Body of pancreas (tissue), 4 donors: ENCODE measurements around the gene DIPK2B. TPM values are rescaled to one million over a fixed set of nuclear protein-coding genes. Genes with fewer than 3 reads are reported as not detected.

ENCODE experiments used
- ATAC-seq: fragments of 150-250 bp; one replicate; pipeline ENCODE4 v1.9.1; 2016
- DNase-seq, 4 donors: peaks; one replicate each; pipeline ENCODE4 v3.0.0-alpha.2; 2019
- H3K27ac ChIP-seq, 4 donors: fragments of 200-600 bp; sonication (generic); 1 replicate in 3 of 4; 2 replicates in 1 of 4; pipeline versions ENCODE4 v1.5.1 to v1.6.1; 2016 to 2019; ENCODE audit warnings: mild to moderate bottlenecking in 1 of 4, mixed read lengths in 1 of 4, moderate library complexity in 1 of 4
- H3K27me3 ChIP-seq, 2 donors: fragments of 200-600 bp; sonication (generic); one replicate each; pipeline ENCODE4 v1.6.0; 2016; ENCODE audit warnings: mild to moderate bottlenecking in 1 of 2
- H3K36me3 ChIP-seq, 2 donors: fragments of 200-600 bp; sonication (generic); replicated peaks in 1 of 2; 2 replicates each; pipeline ENCODE4 v1.5.1; 2016; ENCODE audit warnings: low read depth in 2 of 2; ENCODE audit not compliant: insufficient read depth in 1 of 2
- H3K4me1 ChIP-seq: fragments of 200-600 bp; sonication (generic); one replicate; pipeline ENCODE4 v1.6.0; 2016
- H3K4me3 ChIP-seq, 2 donors: fragments of 200-600 bp; sonication (generic); 1 replicate in 1 of 2; 2 replicates in 1 of 2; pipeline ENCODE4 v1.5.1; 2016 to 2019
- H3K9me3 ChIP-seq, 3 donors: fragments of 200-600 bp; sonication (generic); 1 replicate in 2 of 3; 2 replicates in 1 of 3; pipeline ENCODE4 v1.5.1; 2016
- CTCF ChIP-seq, 7 experiments: fragments of 450-650 bp in 4 of 7; fragments of 200-600 bp in 3 of 7; sonication (generic) in 3 of 7; IDR thresholded peaks; one replicate each; pipeline ENCODE4 v1.5.1; 2016 to 2019; ENCODE audit warnings: antibody characterized with exemption in 7 of 7
- POLR2A ChIP-seq, 3 donors: fragments of 450-650 bp; IDR thresholded peaks; one replicate each; pipeline ENCODE4 v1.6.1; 2016; ENCODE audit warnings: antibody characterized with exemption in 3 of 3, mild to moderate bottlenecking in 2 of 3
- WGBS, 2 donors: methylation state at CpG; one replicate each; pipeline ENCODE4 v1.1.5; 2017; 5-methylcytosine and 5-hydroxymethylcytosine counted together
- intact Hi-C: fragments of 100-400 bp; cut with DNase I; formaldehyde crosslinking; loops from one replicate; pipeline ENCODE4 v1.15.1; 2023
- total RNA-seq, 2 donors: library from RNA; depleted of rRNA; stranded (reverse); fragments of >200 nt; gene quantifications; one replicate each; pipeline ENCODE4 v1.1.0, GENCODE V29; 2016

Gene DIPK2B
- total RNA-seq, 2 donors from 2014 or later: 4.0 to 6.7 TPM

- Histone ChIP-seq H3K9me3 (no peaks in the 10 kb centered on the region), H3K27me3 (no peaks in the 10 kb centered on the region), H3K4me1 (no peaks in the 10 kb centered on the region), H3K4me3 (no peak overlapping the region), H3K27ac (no peak overlapping the region), H3K36me3 (no peaks in the 10 kb centered on the region)
- no peak for DNase-seq
- 63 to 76% methylated on average over 4 of the region's 4 CpGs for WGBS, 2 donors
- ATAC-seq: no peak
- TF ChIP-seq POLR2A (IDR thresholded peaks at IDR 0.05) (no peak), CTCF (IDR thresholded peaks at IDR 0.05) (no peak)
- intact Hi-C loops: no loop called here
Measured at GRCh38 chrX:45198706-45199105, 2.0 kb downstream of the DIPK2B start.

GRCh38 chrX:45198301-45198700 is 2.4 kb downstream of the DIPK2B start:
- Histone ChIP-seq H3K27ac (no peak overlapping the region), H3K4me1 (no peaks in the 10 kb centered on the region), H3K36me3 (no peaks in the 10 kb centered on the region), H3K4me3 (no peak overlapping the region), H3K27me3 (no peaks in the 10 kb centered on the region), H3K9me3 (no peaks in the 10 kb centered on the region)
- no peak for DNase-seq
- intact Hi-C loops: no loop called here
- TF ChIP-seq CTCF (IDR thresholded peaks at IDR 0.05): no peak
- no peak for TF ChIP-seq POLR2A (IDR thresholded peaks at IDR 0.05)
- 41 to 53% methylated on average over 3 of the region's 3 CpGs for WGBS, 2 donors
- no peak for ATAC-seq

- Histone ChIP-seq H3K27me3 (no peaks in the 10 kb centered on the region), H3K9me3 (no peaks in the 10 kb centered on the region), H3K36me3 (no peaks in the 10 kb centered on the region), H3K4me3 (no peak overlapping the region), H3K27ac (no peak overlapping the region), H3K4me1 (no peaks in the 10 kb centered on the region)
- intact Hi-C loops: no loop called here
- ATAC-seq (no peak), DNase-seq (no peak)
- 60 to 66% methylated on average over 2 of the region's 2 CpGs for WGBS, 2 donors
- TF ChIP-seq POLR2A (IDR thresholded peaks at IDR 0.05) (no peak), CTCF (IDR thresholded peaks at IDR 0.05) (no peak)
Measured at GRCh38 chrX:45196701-45197100, 4.0 kb downstream of the DIPK2B start.

GRCh38 chrX:45191820-45192409 is 8.8 kb downstream of the DIPK2B start:
- 44 to 50% methylated on average over 5 to 6 of the region's 7 CpGs for WGBS, 2 donors
- H3K36me3 ChIP-seq: no peaks in the 10 kb centered on the region

More at GRCh38 chrX:45191820-45192409, 8.8 kb downstream of the DIPK2B start:
- TF ChIP-seq CTCF (IDR thresholded peaks at IDR 0.05) (no peak), POLR2A (IDR thresholded peaks at IDR 0.05) (no peak)
- intact Hi-C loops: no loop called here
- no peaks in the 10 kb centered on the region for H3K9me3 ChIP-seq
- no peak for DNase-seq
- no peak for ATAC-seq
- no peak overlapping the region for H3K27ac ChIP-seq
- H3K27me3 ChIP-seq: no peaks in the 10 kb centered on the region
- H3K4me3 ChIP-seq: no peak overlapping the region
- H3K4me1 ChIP-seq: no peaks in the 10 kb centered on the region
